Measurements from ENCODE around the gene TMEM234. TPM values are rescaled to one million over a fixed set of nuclear protein-coding genes. Genes with fewer than 3 reads are reported as not detected.

The TMEM234 gene
- total and polyA plus RNA-seq, 2 of the 8 experiments (the other 6 are each of a cell fraction or from before 2014, with no cell fraction given) = 8.7 to 8.9 TPM

- TF ChIP-seq RXRA (IDR thresholded peaks at IDR 0.05; ENCODE audit: insufficient read depth, low read depth, low read length) (no peak), POLR2AphosphoS5 (IDR thresholded peaks at IDR 0.05; ENCODE audit: low read depth, low read length) (no peak), EGR1 (IDR thresholded peaks at IDR 0.05; ENCODE audit: borderline replicate concordance, low read depth, low read length) (no peak), KDM5A (IDR thresholded peaks at IDR 0.05; ENCODE audit: low read length) (no peak), BCL11A (IDR thresholded peaks at IDR 0.05; ENCODE audit: low read depth in 2 of 2, low read length in 2 of 2) (no peak), YY1 (IDR thresholded peaks at IDR 0.05; ENCODE audit: low read depth, low read length) (no peak), HDAC6 (IDR thresholded peaks at IDR 0.05; ENCODE audit: low read depth, low read length) (no peak)
Observed at GRCh38 chr1:32208469-32208868, 13.7 kb downstream of the TMEM234 start (continued).

Data from H1 (cell line).